Right lobe of liver (tissue), 6 donors: Measurements from ENCODE around the gene TLR9. TPM values are rescaled to one million over a fixed set of nuclear protein-coding genes. Genes with fewer than 3 reads are reported as not detected.

ENCODE experiments used
- ATAC-seq, 4 donors: fragments of 200-7000 bp; cut with Tn5 transposase; one replicate each; pipeline ENCODE4 v1.9.1; 2020; ENCODE audit warnings: mild to moderate bottlenecking in 4 of 4, moderate library complexity in 4 of 4
- DNase-seq, 3 donors: peaks; one replicate each; pipeline ENCODE4 v3.0.0-alpha.2; 2020
- H3K27ac ChIP-seq, 3 donors: fragments of 200-600 bp; one replicate each; pipeline ENCODE4 v1.8.0; 2022
- H3K27me3 ChIP-seq, 2 donors: fragments of 200-600 bp; one replicate each; pipeline ENCODE4 v1.8.0; 2022
- H3K36me3 ChIP-seq, 4 donors: fragments of 200-600 bp; sonication (generic) in 1 of 4; one replicate each; pipeline versions ENCODE4 v1.5.1 to v1.8.0; 2017 to 2022; ENCODE audit warnings: control low read depth in 1 of 4
- H3K4me1 ChIP-seq, 4 donors: fragments of 200-600 bp; sonication (generic) in 1 of 4; one replicate each; pipeline versions ENCODE4 v1.5.1 to v1.8.0; 2017 to 2022; ENCODE audit warnings: control low read depth in 1 of 4
- H3K4me3 ChIP-seq, 3 donors: fragments of 200-600 bp; one replicate each; pipeline ENCODE4 v1.8.0; 2022
- H3K9me3 ChIP-seq, 4 donors: fragments of 200-600 bp; sonication (generic) in 1 of 4; one replicate each; pipeline versions ENCODE4 v1.5.1 to v1.8.0; 2017 to 2022; ENCODE audit warnings: control low read depth in 1 of 4
- POLR2A ChIP-seq: fragments of 450-650 bp; IDR thresholded peaks from one replicate; pipeline ENCODE4 v1.6.1; 2017; ENCODE audit warnings: antibody characterized with exemption, mild to moderate bottlenecking
- WGBS: methylation state at CpG from one replicate; pipeline ENCODE4 v1.1.6; 2018; ENCODE audit warnings: low coverage, low lambda C conversion rate; ENCODE audit not compliant: insufficient coverage; ENCODE audit errors: missing lambda C conversion rate; 5-methylcytosine and 5-hydroxymethylcytosine counted together
- intact Hi-C, 2 donors: fragments of 100-400 bp; cut with DNase I; formaldehyde crosslinking; loops; one replicate each; pipeline versions ENCODE4 v1.11.2 to v1.14.1; 2022
- total RNA-seq, 6 experiments: library from RNA; depleted of rRNA in 2 of 6; stranded (reverse); fragments of >200 nt in 2 of 6; fragmentation: NEBNext Ultra II Directional in 3 of 6; extraction: Animal tissue kit (Norgen Biotek cat#: 25700) in 3 of 6; gene quantifications; one replicate each; pipeline versions ENCODE4 v1.1.0 to v1.2.4, GENCODE V29; 2016 to 2023
- TF ChIP-seq, protein P1 (sequence below), 4 donors: fragments of 200-600 bp in 3 of 4; fragments of 450-650 bp in 1 of 4; IDR thresholded peaks; one replicate each; pipeline versions ENCODE4 v1.5.1 to v1.8.0; 2016 to 2022; ENCODE audit warnings: antibody characterized with exemption in 4 of 4, mild to moderate bottlenecking in 2 of 4
- donor health status: DM: no; HTN: yes; CAD: no.
- donor health status: DM: no; HTN: no; CAD: no.
- donor health status: DM: no; HTN: no; CAD: no.
- donor health status: DM: no; HTN: yes; CAD: no.
- donor health status: DM: no; HTN: yes; CAD: no.

TLR9 gene
- total RNA-seq, 6 experiments from 2014 or later = 0.12 to 0.59 (median 0.24) TPM; not detected in 2

DNA sequence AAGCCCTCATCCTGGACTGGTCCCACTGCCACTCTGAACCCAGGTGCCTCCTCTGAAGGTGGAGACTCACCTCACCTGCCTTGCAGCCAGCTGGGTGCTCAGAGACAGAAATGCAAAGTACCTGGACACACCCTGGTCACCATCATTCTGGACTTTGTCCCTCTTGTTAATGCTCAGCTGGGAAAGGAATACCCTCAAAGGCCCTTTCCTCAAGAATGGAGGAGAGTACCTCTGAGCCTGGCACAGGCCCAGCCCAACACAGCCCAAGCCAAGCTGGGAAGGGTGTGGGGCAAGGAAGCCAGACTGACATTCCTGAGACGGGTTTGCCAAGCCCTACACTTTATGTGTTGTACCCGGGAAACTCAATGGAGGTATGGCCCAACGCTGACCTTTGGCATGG is 28.5 kb downstream of the TLR9 start:
- H3K27ac ChIP-seq = peak overlapping the region in 1 of 3 donors; percentile 99
- H3K9me3 ChIP-seq = no peaks in the 10 kb centered on the region
- H3K27me3 ChIP-seq = no peaks in the 10 kb centered on the region
- H3K4me1 ChIP-seq = peaks cover 0 to 39% (median 9%) of the 10 kb centered on the region in 4 donors
- 60% methylated on average over 1 of the region's 3 CpGs for WGBS
- H3K36me3 ChIP-seq = peaks cover 0 to 32% (median 3%) of the 10 kb centered on the region in 4 donors
- ATAC-seq (no peak), DNase-seq (peak in 1 of 3 donors; percentile 68)
- H3K4me3 ChIP-seq = peak overlapping the region in 1 of 3 donors; percentile 92
- intact Hi-C loops = no loop called here
- TF ChIP-seq, protein P1, sequence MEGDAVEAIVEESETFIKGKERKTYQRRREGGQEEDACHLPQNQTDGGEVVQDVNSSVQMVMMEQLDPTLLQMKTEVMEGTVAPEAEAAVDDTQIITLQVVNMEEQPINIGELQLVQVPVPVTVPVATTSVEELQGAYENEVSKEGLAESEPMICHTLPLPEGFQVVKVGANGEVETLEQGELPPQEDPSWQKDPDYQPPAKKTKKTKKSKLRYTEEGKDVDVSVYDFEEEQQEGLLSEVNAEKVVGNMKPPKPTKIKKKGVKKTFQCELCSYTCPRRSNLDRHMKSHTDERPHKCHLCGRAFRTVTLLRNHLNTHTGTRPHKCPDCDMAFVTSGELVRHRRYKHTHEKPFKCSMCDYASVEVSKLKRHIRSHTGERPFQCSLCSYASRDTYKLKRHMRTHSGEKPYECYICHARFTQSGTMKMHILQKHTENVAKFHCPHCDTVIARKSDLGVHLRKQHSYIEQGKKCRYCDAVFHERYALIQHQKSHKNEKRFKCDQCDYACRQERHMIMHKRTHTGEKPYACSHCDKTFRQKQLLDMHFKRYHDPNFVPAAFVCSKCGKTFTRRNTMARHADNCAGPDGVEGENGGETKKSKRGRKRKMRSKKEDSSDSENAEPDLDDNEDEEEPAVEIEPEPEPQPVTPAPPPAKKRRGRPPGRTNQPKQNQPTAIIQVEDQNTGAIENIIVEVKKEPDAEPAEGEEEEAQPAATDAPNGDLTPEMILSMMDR (IDR thresholded peaks at IDR 0.05) = no peak

DNA sequence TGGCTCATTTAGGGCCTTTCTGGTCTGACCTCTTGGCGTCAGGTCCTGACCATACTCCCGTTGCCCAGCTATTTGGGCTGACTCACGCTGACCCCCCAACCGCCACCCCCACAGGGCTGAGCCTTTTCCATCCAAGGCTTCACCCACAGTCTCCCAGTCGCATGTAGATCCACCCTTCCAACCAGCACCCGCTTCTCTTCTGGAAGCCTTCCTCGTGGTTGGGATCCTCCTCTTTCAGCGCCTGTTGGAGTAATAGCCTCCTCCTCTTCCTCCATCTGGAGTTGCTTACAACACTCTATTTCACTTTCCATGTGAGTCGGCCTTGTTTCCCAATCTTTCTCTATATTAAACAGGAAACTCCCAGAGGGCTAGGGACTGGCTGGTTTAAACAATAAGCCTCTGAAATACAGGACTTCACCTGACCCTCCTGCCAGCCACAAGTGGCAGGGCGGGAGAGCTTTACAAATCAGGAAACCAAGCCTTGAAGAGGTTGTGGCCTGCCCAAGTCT is 29.6 kb downstream of the TLR9 start:
- Histone ChIP-seq H3K9me3 (no peaks in the 10 kb centered on the region), H3K36me3 (peaks cover 0 to 21% (median 3%) of the 10 kb centered on the region in 4 donors), H3K4me1 (peaks cover 0 to 29% (median 7%) of the 10 kb centered on the region in 4 donors), H3K4me3 (no peak overlapping the region), H3K27ac (peak overlapping the region in 2 of 3 donors; percentile 66 to 99), H3K27me3 (no peaks in the 10 kb centered on the region)
- ATAC-seq (peak in 2 of 4 donors; percentile 3 to 21), DNase-seq (peak in 1 of 3 donors; percentile 52)
- 46% methylated on average over 6 of the region's 10 CpGs for WGBS
- TF ChIP-seq, protein P1 (IDR thresholded peaks at IDR 0.05) = no peak
- peak; percentile 41 for TF ChIP-seq POLR2A
- intact Hi-C loops = no loop called here

DNA sequence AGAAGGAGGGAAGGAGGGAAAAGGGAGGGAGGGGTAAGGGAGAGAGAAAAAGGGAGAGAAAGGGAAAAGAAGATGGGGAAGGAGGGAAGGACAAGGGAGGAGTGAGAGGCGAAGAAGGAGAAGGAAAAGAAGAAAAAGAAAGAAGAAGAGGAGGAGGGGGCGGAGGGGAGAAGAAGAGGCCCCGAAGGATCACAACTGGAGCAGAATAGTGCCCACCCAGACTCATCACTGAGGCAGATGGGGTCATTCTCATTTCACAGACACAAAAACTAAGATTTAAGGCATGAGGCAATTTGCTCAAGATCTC is 30.2 kb downstream of the TLR9 start:
- TF ChIP-seq, protein P1 (IDR thresholded peaks at IDR 0.05) = no peak
- no peak for TF ChIP-seq POLR2A
- Histone ChIP-seq H3K36me3 (peaks cover 0 to 15% (median 3%) of the 10 kb centered on the region in 4 donors), H3K4me1 (peaks cover 0 to 34% (median 4%) of the 10 kb centered on the region in 4 donors), H3K4me3 (no peak overlapping the region), H3K27me3 (no peaks in the 10 kb centered on the region), H3K27ac (peak overlapping the region in 1 of 3 donors; percentile 99), H3K9me3 (no peaks in the 10 kb centered on the region)
- 85% methylated on average over 3 of the region's 3 CpGs for WGBS
- DNase-seq = no peak
- intact Hi-C loops = no loop called here
- no peak for ATAC-seq

DNA sequence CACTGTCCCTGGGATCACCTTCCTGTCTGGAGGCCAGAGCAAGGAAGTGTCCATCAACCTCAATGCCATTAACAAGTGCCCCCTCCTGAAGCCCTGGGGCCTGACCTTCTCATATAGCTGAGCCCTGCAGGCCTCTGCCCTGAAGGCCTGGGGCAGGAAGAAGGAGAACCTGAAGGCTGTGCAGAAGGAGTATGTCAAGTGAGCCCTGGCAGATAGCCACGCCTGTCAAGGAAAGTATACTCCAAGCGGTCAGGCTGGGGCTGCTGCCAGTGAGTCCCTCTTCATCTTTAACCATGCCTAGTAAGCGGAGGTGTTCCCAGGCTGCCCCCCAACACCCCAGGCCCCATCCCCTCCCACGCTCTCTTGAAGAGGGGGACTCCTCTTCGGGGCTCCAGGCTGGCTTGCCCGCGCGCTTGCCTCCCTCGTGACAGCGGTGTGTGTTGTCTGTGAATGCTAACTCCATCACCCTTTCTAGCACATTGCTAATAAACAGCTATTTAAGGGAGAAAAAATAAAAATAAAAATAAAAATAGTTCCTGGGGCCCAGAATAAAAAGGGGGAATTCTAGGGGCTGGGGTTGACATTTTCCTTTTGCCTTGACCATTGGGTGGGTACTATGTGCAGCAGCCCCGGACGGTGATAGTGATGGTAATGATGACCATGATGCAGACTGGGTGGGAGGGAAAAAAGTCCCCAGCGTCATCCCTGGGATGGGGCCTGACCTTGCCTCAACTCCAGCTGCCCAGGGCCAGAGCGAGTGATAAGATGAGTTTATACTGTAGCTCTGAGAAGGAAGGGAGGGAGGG is 30.8 kb downstream of the TLR9 start:
- Histone ChIP-seq H3K4me3 (no peak overlapping the region), H3K27ac (no peak overlapping the region), H3K27me3 (no peaks in the 10 kb centered on the region), H3K36me3 (peaks cover 0 to 9% (median 1%) of the 10 kb centered on the region in 4 donors), H3K4me1 (peaks cover 0 to 40% (median 5%) of the 10 kb centered on the region in 4 donors), H3K9me3 (no peaks in the 10 kb centered on the region)
- TF ChIP-seq, protein P1 (IDR thresholded peaks at IDR 0.05) = no peak
- TF ChIP-seq POLR2A = no peak
- intact Hi-C loops = no loop called here
- 75% methylated on average over 10 of the region's 14 CpGs for WGBS
- DNase-seq (peak in 1 of 3 donors; percentile 52), ATAC-seq (no peak)
